Hair follicular keratinocyte (primary cell): ENCODE results near the gene PLPP6. TPM values are rescaled to one million over a fixed set of nuclear protein-coding genes. Genes with fewer than 3 reads are reported as not detected.

Experiments used
- total RNA-seq: library from RNA; depleted of rRNA; stranded (reverse); fragments of >200 nt; gene quantifications from 2 replicates; pipeline ENCODE4 v1.2.3, GENCODE V29; 2015

PLPP6 gene
- total RNA-seq = 5.3 and 5.9 TPM in 2 replicates

GRCh38 chr9:4662108-4662988, at the start of gene PLPP6:
Gene PLPP6 (plus strand): TSS chr9:4662294. CDS start chr9:4662376, 82 bp downstream.

GRCh38 chr9:4666042-4666699, 4.1 kb downstream of the PLPP6 start, which contains the start of gene SPATA6L:
Gene SPATA6L (minus strand): TSS chr9:4666480. CDS start chr9:4666250, 230 bp downstream.

GRCh38 chr9:4679268-4680172, 17.4 kb downstream of the PLPP6 start, which contains the start of gene CDC37L1:
Gene CDC37L1 (plus strand): TSS chr9:4679569. CDS start chr9:4679768, 199 bp downstream.

Other genes starting within 250 kb of the PLPP6 start
- 0.04 and 0.55 TPM in 2 replicates for gene SLC1A1, start 171.8 kb upstream of the PLPP6 start, total RNA-seq
- 0.15 and 1.6 TPM in 2 replicates for gene SPATA6L, start 4.2 kb downstream of the PLPP6 start, total RNA-seq
- gene CDC37L1, start 17.3 kb downstream of the PLPP6 start, total RNA-seq = 14.7 and 14.8 TPM in 2 replicates
- 42.7 and 43.7 TPM in 2 replicates for gene AK3, start 78.9 kb downstream of the PLPP6 start, total RNA-seq
- gene RCL1, start 130.7 kb downstream of the PLPP6 start, total RNA-seq = 16.0 and 21.1 TPM in 2 replicates